PC-3 (cell line): ENCODE data around the gene TMSB4X.

ENCODE experiments used
- CTCF ChIP-seq: fragments of 300-600 bp; sonication (generic); conservative IDR thresholded peaks from 2 replicates; pipeline ENCODE4 v1.5.1; 2017; ENCODE audit warnings: antibody characterized with exemption, low read depth, mild to moderate bottlenecking, low read length
- EZH2 ChIP-seq: fragments of 300-600 bp; sonication (generic); IDR thresholded peaks from one replicate; pipeline ENCODE4 v1.6.1; 2017; ENCODE audit warnings: antibody characterized with exemption, mild to moderate bottlenecking, low read length; ENCODE audit not compliant: unreplicated experiment

GRCh38 chrX:12954376-12954775 lies 20.5 kb upstream of the TMSB4X start:
- TF ChIP-seq CTCF (no peak), EZH2 (no peak)
